Smooth muscle cell (in vitro differentiated cells): ENCODE data around the gene SETD5. TPM values are rescaled to one million over a fixed set of nuclear protein-coding genes. Genes with fewer than 3 reads are reported as not detected.

Experiments
- DNase-seq: peaks from one replicate; lab custom pipeline; 2025; ENCODE audit not compliant: unreplicated experiment; lab: John Stamatoyannopoulos, UW
- H2AFZ ChIP-seq: fragments of 200-600 bp; sonication (generic); 2 replicates; pipeline ENCODE4 v1.6.0; 2016; ENCODE audit warnings: antibody characterized with exemption, low read depth, mild to moderate bottlenecking
- H3F3A ChIP-seq: fragments of 200-600 bp; sonication (generic); 2 replicates; pipeline ENCODE4 v1.6.0; 2017; ENCODE audit warnings: antibody characterized with exemption, low read depth
- H3K27ac ChIP-seq: fragments of 200-600 bp; sonication (generic); 2 replicates; pipeline ENCODE4 v1.5.1; 2016; ENCODE audit warnings: low read depth, mild to moderate bottlenecking
- H3K27me3 ChIP-seq: fragments of 200-600 bp; sonication (generic); 2 replicates; pipeline ENCODE4 v1.6.1; 2016; ENCODE audit warnings: low read depth, mild to moderate bottlenecking
- H3K36me3 ChIP-seq: fragments of 200-600 bp; sonication (generic); 2 replicates; pipeline ENCODE4 v1.5.1; 2016; ENCODE audit warnings: low read depth
- H3K4me1 ChIP-seq: fragments of 200-600 bp; sonication (generic); 2 replicates; pipeline ENCODE4 v1.5.1; 2016; ENCODE audit warnings: low read depth
- H3K4me2 ChIP-seq: fragments of 200-600 bp; sonication (generic); 2 replicates; pipeline ENCODE4 v1.6.0; 2016; ENCODE audit warnings: mild to moderate bottlenecking
- H3K4me3 ChIP-seq: fragments of 200-600 bp; sonication (generic); 2 replicates; pipeline ENCODE4 v1.5.1; 2016; ENCODE audit warnings: mild to moderate bottlenecking
- H3K79me2 ChIP-seq: fragments of 200-600 bp; sonication (generic); 2 replicates; pipeline ENCODE4 v1.6.0; 2016; ENCODE audit warnings: low read depth, mild to moderate bottlenecking
- H3K9ac ChIP-seq: fragments of 200-600 bp; sonication (generic); 2 replicates; pipeline ENCODE4 v1.6.0; 2016; ENCODE audit warnings: low read depth
- H3K9me3 ChIP-seq: fragments of 200-600 bp; sonication (generic); replicated peaks from 2 replicates; pipeline ENCODE4 v1.5.1; 2016; ENCODE audit warnings: low read depth
- H4K20me1 ChIP-seq: fragments of 200-600 bp; sonication (generic); 2 replicates; pipeline ENCODE4 v1.6.0; 2016; ENCODE audit warnings: low read depth
- CTCF ChIP-seq: fragments of 200-600 bp; sonication (generic); IDR thresholded peaks from 2 replicates; pipeline ENCODE4 v1.5.1; 2017; ENCODE audit warnings: borderline replicate concordance, mild to moderate bottlenecking, antibody characterized with exemption; ENCODE audit not compliant: insufficient read depth, poor library complexity, severe bottlenecking
- WGBS: methylation state at CpG from one replicate; pipeline ENCODE4 v1.1.7; 2016; ENCODE audit warnings: low lambda C conversion rate; 5-methylcytosine and 5-hydroxymethylcytosine counted together
- polyA plus RNA-seq: library from polyadenylated mRNA; unstranded; fragments of >200 nt; fragmentation: Nextera tagmentation; extraction: Ambion mirVana; gene quantifications from 2 replicates; pipeline ENCODE4 v1.2.1, GENCODE V29; 2016
- total RNA-seq: library from RNA; depleted of rRNA; stranded (reverse); fragments of >200 nt; gene quantifications from 2 replicates; pipeline ENCODE4 v1.2.3, GENCODE V29; 2014

SETD5 gene
- total and polyA plus RNA-seq, 2 experiments from 2014 or later, result 122 to 134 TPM

DNA sequence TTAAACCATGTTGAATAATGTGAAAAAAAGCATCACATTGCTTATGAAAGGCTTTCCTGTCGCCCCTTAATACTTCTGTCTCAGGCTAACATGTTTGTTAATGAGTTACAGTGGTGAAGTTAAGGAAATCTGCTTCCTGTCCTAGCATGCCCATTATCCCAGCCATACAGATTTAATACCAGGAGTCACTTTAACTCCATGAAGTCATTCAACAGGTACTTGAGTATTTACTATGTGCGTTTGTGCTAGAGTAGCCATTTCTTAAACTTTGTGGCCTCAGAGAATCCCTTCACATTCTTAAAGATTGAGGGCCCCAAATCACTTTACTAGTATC is 10.1 kb upstream of the SETD5 start:
- Histone ChIP-seq H3K27me3 (no peaks in the 10 kb centered on the region), H3K4me3 (no peak overlapping the region), H3K36me3 (peaks cover 26% of the 10 kb centered on the region), H3K27ac (peak overlapping the region; percentile 72), H3K9me3 (no peaks in the 10 kb centered on the region), H4K20me1 (peaks cover 71% of the 10 kb centered on the region), H2AFZ (no peak overlapping the region), H3K79me2 (peaks cover 42% of the 10 kb centered on the region), H3F3A (peaks cover 71% of the 10 kb centered on the region), H3K4me1 (no peaks in the 10 kb centered on the region), H3K4me2 (no peak overlapping the region), H3K9ac (no peak overlapping the region)
- WGBS, result 75% methylated on average over 2 of the region's 2 CpGs
- no peak for TF ChIP-seq CTCF
- DNase-seq, result no peak

DNA sequence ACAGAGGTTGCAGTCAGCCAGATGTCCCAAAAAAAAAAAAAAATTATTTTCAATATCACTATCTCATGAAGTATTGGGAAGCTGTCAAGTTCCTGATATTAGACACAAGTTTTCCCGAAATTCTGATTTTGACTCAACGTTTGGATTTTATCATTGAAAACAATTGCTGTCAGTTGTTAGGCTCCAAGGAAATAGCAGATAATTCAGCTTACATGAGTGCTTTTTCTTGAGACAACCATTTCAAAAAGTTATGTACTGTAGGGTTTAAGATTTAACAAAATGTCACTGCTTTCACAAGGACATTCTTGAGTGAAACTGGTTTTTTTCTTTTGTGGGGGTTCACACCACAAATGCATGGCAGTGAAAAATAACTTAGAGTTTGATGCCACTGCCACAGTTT is 9.3 kb upstream of the SETD5 start:
- Histone ChIP-seq H3K4me1 (peaks cover 6% of the 10 kb centered on the region), H2AFZ (no peak overlapping the region), H3K36me3 (peaks cover 26% of the 10 kb centered on the region), H3K79me2 (peaks cover 51% of the 10 kb centered on the region), H3K27me3 (no peaks in the 10 kb centered on the region), H3K4me3 (no peak overlapping the region), H3K4me2 (no peak overlapping the region), H3K27ac (peak overlapping the region; percentile 72), H3F3A (peaks cover 75% of the 10 kb centered on the region), H4K20me1 (peaks cover 79% of the 10 kb centered on the region), H3K9ac (no peak overlapping the region), H3K9me3 (no peaks in the 10 kb centered on the region)
- DNase-seq, result no peak
- TF ChIP-seq CTCF, result no peak
- 94% methylated on average over 2 of the region's 2 CpGs for WGBS

- no peak overlapping the region for H3K4me2 ChIP-seq
- H3K79me2 ChIP-seq, result peaks cover 57% of the 10 kb centered on the region
- WGBS, result 98% methylated on average over 5 of the region's 5 CpGs
These were observed 8.7 kb upstream of the SETD5 start for GRCh38 chr3:9388562-9389272.

More at GRCh38 chr3:9388562-9389272, 8.7 kb upstream of the SETD5 start:
- Histone ChIP-seq H3K27ac (peak overlapping the region; percentile 72), H3K36me3 (peaks cover 26% of the 10 kb centered on the region), H3F3A (peaks cover 73% of the 10 kb centered on the region), H3K4me1 (peaks cover 9% of the 10 kb centered on the region), H2AFZ (no peak overlapping the region), H4K20me1 (peaks cover 85% of the 10 kb centered on the region), H3K9me3 (no peaks in the 10 kb centered on the region), H3K4me3 (no peak overlapping the region), H3K9ac (no peak overlapping the region), H3K27me3 (no peaks in the 10 kb centered on the region)
- DNase-seq, result no peak
- TF ChIP-seq CTCF, result no peak
